PC-9 (cell line): ENCODE data around the gene NFIX. TPM values are rescaled to one million over a fixed set of nuclear protein-coding genes. Genes with fewer than 3 reads are reported as not detected.

Source experiments
- BruUV-seq: library from RNA; stranded (reverse); fragments of 400-500 nt; replicated peaks from 2 replicates; lab custom pipeline; 2021; lab: Mats Ljungman, UMichigan
- CTCF ChIA-PET: fragments of 300-600 bp; sonication (Branson Sonifier 250); formaldehyde crosslinking; loops from one replicate; lab custom pipeline; 2022; ENCODE audit warnings: antibody characterized with exemption; lab: Charles Lee
- POLR2A ChIA-PET: fragments of 300-600 bp; sonication (Branson Sonifier 250); formaldehyde crosslinking; loops from one replicate; lab custom pipeline; 2022; ENCODE audit warnings: antibody characterized with exemption; ENCODE audit not compliant: unreplicated experiment; lab: Charles Lee
- DNase-seq, 2 experiments: peaks; one replicate each; pipeline versions ENCODE4 v3.0.0 to v3.0.0-alpha.2; 2015 to 2022; ENCODE audit warnings: mixed read lengths in 1 of 2
- H2AFZ ChIP-seq: fragments of 200-600 bp; sonication (generic); 2 replicates; pipeline ENCODE4 v1.8.1; 2017; ENCODE audit warnings: antibody characterized with exemption
- H3F3A ChIP-seq: fragments of 200-600 bp; sonication (generic); 2 replicates; pipeline ENCODE4 v1.8.1; 2017; ENCODE audit warnings: antibody characterized with exemption, mild to moderate bottlenecking, low read depth; ENCODE audit not compliant: insufficient read depth
- H3K27ac ChIP-seq: fragments of 200-600 bp; sonication (generic); 2 replicates; pipeline ENCODE4 v1.6.1; 2016; ENCODE audit warnings: mixed run types
- H3K27me3 ChIP-seq: fragments of 200-600 bp; sonication (generic); 2 replicates; pipeline ENCODE4 v1.6.1; 2016; ENCODE audit warnings: low read depth, mixed run types; ENCODE audit not compliant: insufficient read depth
- H3K36me3 ChIP-seq: fragments of 200-600 bp; sonication (generic); 2 replicates; pipeline ENCODE4 v1.6.1; 2016; ENCODE audit warnings: low read depth, mixed run types
- H3K4me1 ChIP-seq: fragments of 200-600 bp; sonication (generic); replicated peaks from 2 replicates; pipeline ENCODE4 v1.6.1; 2016; ENCODE audit warnings: mixed run types; ENCODE audit not compliant: insufficient read depth
- H3K4me2 ChIP-seq: fragments of 200-600 bp; sonication (generic); 2 replicates; pipeline ENCODE4 v1.6.1; 2017; ENCODE audit warnings: mixed run types
- H3K4me3 ChIP-seq: fragments of 200-600 bp; sonication (generic); 2 replicates; pipeline ENCODE4 v1.6.1; 2016; ENCODE audit warnings: mixed run types
- H3K79me2 ChIP-seq: fragments of 200-600 bp; sonication (generic); 2 replicates; pipeline ENCODE4 v1.6.1; 2017; ENCODE audit warnings: low read depth, mixed run types
- H3K9me2 ChIP-seq: fragments of 200-600 bp; sonication (generic); 2 replicates; pipeline ENCODE4 v1.8.1; 2017; ENCODE audit warnings: mild to moderate bottlenecking; ENCODE audit not compliant: insufficient read depth
- H3K9me3 ChIP-seq: fragments of 200-600 bp; sonication (generic); 2 replicates; pipeline ENCODE4 v1.8.1; 2016; ENCODE audit warnings: low read depth; ENCODE audit not compliant: insufficient read depth
- H4K20me1 ChIP-seq: fragments of 200-600 bp; sonication (generic); 2 replicates; pipeline ENCODE4 v1.8.1; 2017; ENCODE audit not compliant: insufficient read depth
- CTCF ChIP-seq: fragments of 200-600 bp; sonication (generic); conservative IDR thresholded peaks from 2 replicates; pipeline ENCODE4 v1.6.1; 2017; ENCODE audit warnings: mixed run types, antibody characterized with exemption, mild to moderate bottlenecking, moderate library complexity
- EZH2 ChIP-seq: fragments of 200-600 bp; sonication (generic); IDR thresholded peaks from 2 replicates; pipeline ENCODE4 v1.8.0; 2017; ENCODE audit warnings: antibody characterized with exemption, low read depth
- intact Hi-C: fragments of 100-400 bp; cut with micrococcal nuclease; formaldehyde crosslinking; loops from one replicate; pipeline ENCODE4 v1.10.0; 2022; ENCODE audit not compliant: unreplicated experiment
- total RNA-seq: library from RNA; stranded (reverse); gene quantifications from 2 replicates; pipeline ENCODE4 v1.2.3, GENCODE V29; 2021

NFIX gene
- total RNA-seq, 1 experiment from 2014 or later, result 24.2 TPM

GRCh38 chr19:13118424-13119193 lies 123.3 kb downstream of the NFIX start:
- DNase-seq, result peak; percentile 67 to 73
- Histone ChIP-seq H3K79me2 (peaks cover 88% of the 10 kb centered on the region), H3K9me3 (no peaks in the 10 kb centered on the region), H4K20me1 (peaks cover 47% of the 10 kb centered on the region), H3K4me1 (peaks cover 29% of the 10 kb centered on the region), H3K4me2 (peak overlapping the region; percentile 83), H2AFZ (no peak overlapping the region), H3K9me2 (no peaks in the 10 kb centered on the region), H3F3A (peaks cover 21% of the 10 kb centered on the region; the same call in 1 of the 2 replicates), H3K4me3 (peak overlapping the region; percentile 99), H3K36me3 (peaks cover 20% of the 10 kb centered on the region; the same call in 1 of the 2 replicates), H3K27me3 (no peaks in the 10 kb centered on the region), H3K27ac (peak overlapping the region; percentile 43; the same call in 1 of the 2 replicates)
- POLR2A ChIA-PET, result interaction anchor here (0.5 kb wide), 1 partner anchor 28 kb away, joined by 8 read pairs; no protein-coding TSS in a partner anchor
- CTCF ChIA-PET, result no interaction called here
- no TSS peak for BruUV-seq
- TF ChIP-seq EZH2, result no peak
- TF ChIP-seq CTCF, result no peak
- intact Hi-C loops, result loop anchor here (1.0 to 10.0 kb wide), 2 partner anchors 33 to 146 kb away; no protein-coding TSS in a partner anchor

- intact Hi-C loops, result loop anchor here (10.0 kb wide), 1 partner anchor 145 kb away; no protein-coding TSS in a partner anchor
- TSS peak; percentile 38 for BruUV-seq
- POLR2A ChIA-PET, result interaction anchor here (0.6 to 0.7 kb wide), 2 partner anchors 13 to 30 kb away, joined by 10 to 12 read pairs; no protein-coding TSS in a partner anchor
These were observed 124.4 kb downstream of the NFIX start for GRCh38 chr19:13119627-13120026.

More at GRCh38 chr19:13119627-13120026, 124.4 kb downstream of the NFIX start:
- Histone ChIP-seq H3K4me1 (peaks cover 29% of the 10 kb centered on the region), H3K9me3 (no peaks in the 10 kb centered on the region), H3K4me3 (peak overlapping the region; percentile 99; the same call in 1 of the 2 replicates), H3K9me2 (no peaks in the 10 kb centered on the region), H3K79me2 (peaks cover 88% of the 10 kb centered on the region), H3K36me3 (peaks cover 21% of the 10 kb centered on the region), H3K27me3 (no peaks in the 10 kb centered on the region), H3F3A (peaks cover 28% of the 10 kb centered on the region; the same call in 1 of the 2 replicates), H2AFZ (no peak overlapping the region), H4K20me1 (peaks cover 58% of the 10 kb centered on the region), H3K27ac (no peak overlapping the region), H3K4me2 (peak overlapping the region; percentile 83)
- TF ChIP-seq EZH2 (no peak), CTCF (no peak)
- no peak for DNase-seq
- CTCF ChIA-PET, result interaction anchor here (0.8 kb wide), 1 partner anchor 142 kb away, joined by 14 read pairs; no protein-coding TSS in a partner anchor
